HepG2 (cell line): Measurements from ENCODE around the gene SASH1. TPM values are rescaled to one million over a fixed set of nuclear protein-coding genes. Genes with fewer than 3 reads are reported as not detected.

Experiments used
- ATF2 ChIP-seq: sonication (generic); formaldehyde crosslinking; IDR thresholded peaks from 2 replicates; pipeline ENCODE4 v1.4.0; 2020; ENCODE audit warnings: missing genetic modification reagents
- FOXA3 ChIP-seq: IDR thresholded peaks from 2 replicates; pipeline ENCODE4 v1.6.1; 2016; ENCODE audit warnings: missing genetic modification reagents, missing compliant biosample characterization
- GPN1 ChIP-seq: sonication (generic); formaldehyde crosslinking; IDR thresholded peaks from 2 replicates; pipeline ENCODE4 v1.5.1; 2020; ENCODE audit warnings: missing genetic modification reagents, borderline replicate concordance
- HIC2 ChIP-seq: sonication (generic); formaldehyde crosslinking; IDR thresholded peaks from 2 replicates; pipeline ENCODE4 v1.9.0; 2022; ENCODE audit warnings: low read depth, missing genetic modification reagents
- KDM3A ChIP-seq: IDR thresholded peaks from 2 replicates; pipeline ENCODE4 v1.6.1; 2018; ENCODE audit warnings: low read depth, missing compliant biosample characterization
- KDM5B ChIP-seq: sonication (generic); formaldehyde crosslinking; IDR thresholded peaks from 2 replicates; pipeline ENCODE4 v1.4.0; 2020; ENCODE audit warnings: missing genetic modification reagents, mild to moderate bottlenecking, borderline replicate concordance
- MATR3 ChIP-seq: sonication (generic); formaldehyde crosslinking; IDR thresholded peaks from 2 replicates; pipeline ENCODE4 v1.4.0; 2020; ENCODE audit warnings: missing genetic modification reagents
- PBX2 ChIP-seq: IDR thresholded peaks from 2 replicates; pipeline ENCODE4 v1.6.1; 2016; ENCODE audit warnings: control low read depth
- PCBP2 ChIP-seq: fragments of 200-400 bp; formaldehyde crosslinking; optimal IDR thresholded peaks from 2 replicates; pipeline ENCODE3; 2018; ENCODE audit warnings: low read length, low read depth; ENCODE audit not compliant: poor library complexity, severe bottlenecking
- PHF8 ChIP-seq: sonication (generic); formaldehyde crosslinking; IDR thresholded peaks from 2 replicates; pipeline ENCODE4 v1.5.0; 2020; ENCODE audit warnings: missing genetic modification reagents
- RELA ChIP-seq: sonication (generic); formaldehyde crosslinking; IDR thresholded peaks from 2 replicates; pipeline ENCODE4 v1.4.0; 2020; ENCODE audit warnings: missing genetic modification reagents
- RNF2 ChIP-seq: fragments of 450-650 bp; conservative IDR thresholded peaks from 2 replicates; pipeline ENCODE4 v1.6.1; 2016; ENCODE audit warnings: low read depth
- SRSF1 ChIP-seq: fragments of 200-400 bp; formaldehyde crosslinking; optimal IDR thresholded peaks from 2 replicates; pipeline ENCODE3; 2017; ENCODE audit warnings: mild to moderate bottlenecking, low read depth, low read length, moderate library complexity
- TCF7L2 ChIP-seq: IDR thresholded peaks from 2 replicates; pipeline ENCODE4 v1.6.1; 2011; ENCODE audit warnings: mild to moderate bottlenecking, low read depth, low read length, moderate library complexity
- YEATS4 ChIP-seq: sonication (generic); formaldehyde crosslinking; IDR thresholded peaks from 2 replicates; pipeline ENCODE4 v1.4.0; 2020; ENCODE audit warnings: missing genetic modification reagents, borderline replicate concordance
- ZNF431 ChIP-seq: sonication (generic); formaldehyde crosslinking; IDR thresholded peaks from 2 replicates; pipeline ENCODE4 v1.9.0; 2022; ENCODE audit warnings: missing genetic modification reagents, low read depth, mild to moderate bottlenecking, borderline replicate concordance
- ZNF543 ChIP-seq: sonication (generic); formaldehyde crosslinking; IDR thresholded peaks from 2 replicates; pipeline ENCODE4 v1.4.0; 2020; ENCODE audit warnings: mild to moderate bottlenecking, missing genetic modification reagents
- ZNF674 ChIP-seq: sonication (generic); formaldehyde crosslinking; IDR thresholded peaks from 2 replicates; pipeline ENCODE4 v1.5.0; 2020; ENCODE audit warnings: low read depth, mild to moderate bottlenecking, missing genetic modification reagents
- ZNF792 ChIP-seq: IDR thresholded peaks from 2 replicates; pipeline ENCODE4 v1.6.1; 2016
- polyA plus RNA-seq, 8 experiments: library from polyadenylated mRNA; depleted of rRNA in 3 of 8; stranded (reverse) in 7 of 8; unstranded in 1 of 8; fragments of >200 nt; fragmentation: Illumina TruSeq in 4 of 8; extraction: Trizol in 4 of 8; gene quantifications; 2 replicates each; pipeline versions ENCODE4 v1.2.1 to v1.2.3, GENCODE V29; 2011 to 2016; ENCODE audit warnings: low read depth in 4 of 8, missing spikeins in 1 of 8, mixed read lengths in 1 of 8; ENCODE audit not compliant: insufficient read depth in 1 of 8
- total RNA-seq, 5 experiments: library from RNA; depleted of rRNA; stranded (reverse); fragments of >200 nt; fragmentation: Illumina TruSeq; extraction: Trizol; gene quantifications; 2 replicates each; pipeline ENCODE4 v1.2.3, GENCODE V29; 2016; ENCODE audit warnings: low read depth in 1 of 5
- TF ChIP-seq, protein P1 (sequence below): sonication (generic); formaldehyde crosslinking; IDR thresholded peaks from 2 replicates; pipeline ENCODE4 v1.8.1; 2023; ENCODE audit warnings: mild to moderate bottlenecking, missing genetic modification reagents
- TF ChIP-seq, protein P2 (sequence below): sonication (generic); formaldehyde crosslinking; IDR thresholded peaks from 2 replicates; pipeline ENCODE4 v1.5.1; 2020; ENCODE audit warnings: mild to moderate bottlenecking, missing genetic modification reagents, moderate library complexity
- TF ChIP-seq, protein P3 (sequence below): sonication (generic); formaldehyde crosslinking; IDR thresholded peaks from 2 replicates; pipeline ENCODE4 v1.4.0; 2020; ENCODE audit warnings: low read depth, mild to moderate bottlenecking, missing genetic modification reagents

Gene SASH1
- total and polyA plus RNA-seq, 2 of the 13 experiments (the other 11 are each of a cell fraction or from before 2014, with no cell fraction given), result 7.5 to 8.2 TPM

DNA sequence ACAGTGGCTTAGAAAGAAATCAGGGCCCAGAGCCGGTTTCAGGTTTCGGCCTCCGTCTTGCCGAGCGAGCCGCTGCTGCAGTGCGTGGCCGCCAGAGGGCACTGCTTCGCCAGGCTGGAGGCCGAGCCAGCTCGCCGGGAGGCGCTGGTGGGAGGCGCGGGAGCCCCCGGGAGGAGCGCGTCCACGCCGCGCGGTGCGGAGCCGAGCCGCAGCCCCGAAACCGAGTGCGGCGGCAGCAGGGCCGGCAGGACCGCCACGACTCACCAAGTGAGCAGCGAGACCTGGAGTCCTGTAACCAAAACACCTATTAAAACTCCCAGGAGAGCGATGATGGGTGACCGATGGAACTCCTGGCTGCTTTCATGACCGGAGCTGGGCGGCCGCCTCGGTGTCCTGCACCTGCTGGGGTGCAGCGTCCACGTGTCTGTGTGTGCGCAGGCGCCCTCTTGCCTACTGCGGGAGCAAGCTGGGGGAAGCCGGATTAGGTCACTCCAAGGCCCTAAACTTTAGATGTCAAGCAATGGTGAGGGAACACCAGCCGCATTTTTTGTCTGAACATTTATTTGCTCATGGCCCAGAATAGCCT, 217.3 kb downstream of the SASH1 start (continued):
- TF ChIP-seq ATF2 (CRISPR knock-in tag), result 0 out of 2 replicates have a peak, but pooled peaks have one; percentile 44
- TF ChIP-seq ZNF543 (CRISPR knock-in tag), result no peak
- TF ChIP-seq PCBP2, result no peak
- TF ChIP-seq TCF7L2, result no peak
- TF ChIP-seq ZNF792 (CRISPR knock-in tag), result no peak
- TF ChIP-seq SRSF1, result no peak
- no peak for TF ChIP-seq KDM3A (CRISPR knock-in tag)
- 0 out of 2 replicates have a peak, but pooled peaks have one; percentile 49 for TF ChIP-seq ZNF674 (CRISPR knock-in tag)
- no peak for TF ChIP-seq HIC2
- no peak for TF ChIP-seq PHF8 (CRISPR knock-in tag)
- TF ChIP-seq KDM5B (CRISPR knock-in tag), result peak; percentile 94
- no peak for TF ChIP-seq ZNF431
- TF ChIP-seq PBX2 (CRISPR knock-in tag), result no peak
- peak; percentile 71 for TF ChIP-seq YEATS4 (CRISPR knock-in tag)
- no peak for TF ChIP-seq MATR3 (CRISPR knock-in tag)
- peak; percentile 90 for TF ChIP-seq RNF2
- TF ChIP-seq, protein P1, sequence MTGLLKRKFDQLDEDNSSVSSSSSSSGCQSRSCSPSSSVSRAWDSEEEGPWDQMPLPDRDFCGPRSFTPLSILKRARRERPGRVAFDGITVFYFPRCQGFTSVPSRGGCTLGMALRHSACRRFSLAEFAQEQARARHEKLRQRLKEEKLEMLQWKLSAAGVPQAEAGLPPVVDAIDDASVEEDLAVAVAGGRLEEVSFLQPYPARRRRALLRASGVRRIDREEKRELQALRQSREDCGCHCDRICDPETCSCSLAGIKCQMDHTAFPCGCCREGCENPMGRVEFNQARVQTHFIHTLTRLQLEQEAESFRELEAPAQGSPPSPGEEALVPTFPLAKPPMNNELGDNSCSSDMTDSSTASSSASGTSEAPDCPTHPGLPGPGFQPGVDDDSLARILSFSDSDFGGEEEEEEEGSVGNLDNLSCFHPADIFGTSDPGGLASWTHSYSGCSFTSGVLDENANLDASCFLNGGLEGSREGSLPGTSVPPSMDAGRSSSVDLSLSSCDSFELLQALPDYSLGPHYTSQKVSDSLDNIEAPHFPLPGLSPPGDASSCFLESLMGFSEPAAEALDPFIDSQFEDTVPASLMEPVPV (CRISPR knock-in tag), result peak; percentile 79
- TF ChIP-seq, protein P2, sequence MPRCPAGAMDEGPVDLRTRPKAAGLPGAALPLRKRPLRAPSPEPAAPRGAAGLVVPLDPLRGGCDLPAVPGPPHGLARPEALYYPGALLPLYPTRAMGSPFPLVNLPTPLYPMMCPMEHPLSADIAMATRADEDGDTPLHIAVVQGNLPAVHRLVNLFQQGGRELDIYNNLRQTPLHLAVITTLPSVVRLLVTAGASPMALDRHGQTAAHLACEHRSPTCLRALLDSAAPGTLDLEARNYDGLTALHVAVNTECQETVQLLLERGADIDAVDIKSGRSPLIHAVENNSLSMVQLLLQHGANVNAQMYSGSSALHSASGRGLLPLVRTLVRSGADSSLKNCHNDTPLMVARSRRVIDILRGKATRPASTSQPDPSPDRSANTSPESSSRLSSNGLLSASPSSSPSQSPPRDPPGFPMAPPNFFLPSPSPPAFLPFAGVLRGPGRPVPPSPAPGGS (CRISPR knock-in tag), result peak; percentile 96
- TF ChIP-seq, protein P3, sequence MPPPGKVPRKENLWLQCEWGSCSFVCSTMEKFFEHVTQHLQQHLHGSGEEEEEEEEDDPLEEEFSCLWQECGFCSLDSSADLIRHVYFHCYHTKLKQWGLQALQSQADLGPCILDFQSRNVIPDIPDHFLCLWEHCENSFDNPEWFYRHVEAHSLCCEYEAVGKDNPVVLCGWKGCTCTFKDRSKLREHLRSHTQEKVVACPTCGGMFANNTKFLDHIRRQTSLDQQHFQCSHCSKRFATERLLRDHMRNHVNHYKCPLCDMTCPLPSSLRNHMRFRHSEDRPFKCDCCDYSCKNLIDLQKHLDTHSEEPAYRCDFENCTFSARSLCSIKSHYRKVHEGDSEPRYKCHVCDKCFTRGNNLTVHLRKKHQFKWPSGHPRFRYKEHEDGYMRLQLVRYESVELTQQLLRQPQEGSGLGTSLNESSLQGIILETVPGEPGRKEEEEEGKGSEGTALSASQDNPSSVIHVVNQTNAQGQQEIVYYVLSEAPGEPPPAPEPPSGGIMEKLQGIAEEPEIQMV (CRISPR knock-in tag), result 0 out of 2 replicates have a peak, but pooled peaks have one; percentile 28
- TF ChIP-seq FOXA3 (CRISPR knock-in tag), result peak; percentile 17; the same call in 1 of the 2 replicates
- no peak for TF ChIP-seq GPN1 (CRISPR knock-in tag)
- TF ChIP-seq RELA (CRISPR knock-in tag), result no peak; the same call in 1 of the 2 replicates
